A549 (cell line): ENCODE data around the gene B3GALT4. TPM values are rescaled to one million over a fixed set of nuclear protein-coding genes. Genes with fewer than 3 reads are reported as not detected.

Experiments
- ATAC-seq, 2 experiments: fragments of 200-7000 bp in 1 of 2; fragments of >200 bp in 1 of 2; cut with Nextera tagmentation in 1 of 2; cut with Tn5 transposase in 1 of 2; 3 replicates each; pipeline versions ENCODE4 v1.8.0 to v1.9.1; 2018 to 2020; ENCODE audit warnings: mild to moderate bottlenecking in 1 of 2, moderate library complexity in 1 of 2
- CTCF ChIA-PET: fragments of 300-600 bp; sonication (Branson Sonifier 250); formaldehyde crosslinking; extraction: SDS; loops from one replicate; lab custom pipeline; 2021; ENCODE audit warnings: antibody characterized with exemption, inconsistent platforms; lab: Yijun Ruan, JAX
- POLR2A ChIA-PET: fragments of 350-600 bp; formaldehyde crosslinking; extraction: SDS; loops from one replicate; lab custom pipeline; 2021; ENCODE audit warnings: antibody characterized with exemption, inconsistent platforms; lab: Yijun Ruan, JAX
- DNase-seq, 2 experiments: peaks; one replicate each; pipeline versions ENCODE4 v3.0.0 to v3.0.0-alpha.2; 2011 to 2016; ENCODE audit warnings: low read depth in 1 of 2, low spot score in 1 of 2
- FAIRE-seq: peaks from 2 replicates; lab custom pipeline; 2011; peaks lifted over from hg19 to GRCh38; lab: Jason Lieb, UNC
- H3K27ac ChIP-seq, 2 experiments: fragments of >200 bp; sonication (Bioruptor Twin); formaldehyde crosslinking; 3 replicates each; pipeline ENCODE4 v1.5.1; 2016 to 2017
- H3K4me1 ChIP-seq: fragments of >200 bp; sonication (Bioruptor Twin); formaldehyde crosslinking; 3 replicates; pipeline ENCODE4 v1.6.1; 2016
- H3K4me2 ChIP-seq: fragments of >200 bp; sonication (Bioruptor Twin); formaldehyde crosslinking; 3 replicates; pipeline ENCODE4 v1.6.1; 2016
- H3K4me3 ChIP-seq: fragments of >200 bp; sonication (Bioruptor Twin); formaldehyde crosslinking; 3 replicates; pipeline ENCODE4 v1.5.1; 2016
- H3K9me3 ChIP-seq: fragments of >200 bp; sonication (Bioruptor Twin); formaldehyde crosslinking; 3 replicates; pipeline ENCODE4 v1.6.1; 2016
- BCL3 ChIP-seq: fragments of >200 bp; sonication (Bioruptor Twin); formaldehyde crosslinking; IDR thresholded peaks from 3 replicates; pipeline ENCODE4 v1.6.1; 2016
- CHD2 ChIP-seq: fragments of 150-350 bp; IDR thresholded peaks from 2 replicates; pipeline ENCODE4 v1.6.1; 2014; ENCODE audit warnings: low read length; ENCODE audit not compliant: partially characterized antibody
- E2F6 ChIP-seq: IDR thresholded peaks from 2 replicates; pipeline ENCODE4 v1.6.1; 2012; ENCODE audit warnings: low read depth, borderline replicate concordance
- EHF ChIP-seq: fragments of 250-450 bp; sonication (Bioruptor Pico); IDR thresholded peaks from 2 replicates; pipeline ENCODE4 v1.5.0; 2020; ENCODE audit warnings: mild to moderate bottlenecking
- FOSB ChIP-seq: fragments of 250-450 bp; sonication (Bioruptor Pico); IDR thresholded peaks from 2 replicates; pipeline ENCODE4 v1.5.0; 2020; ENCODE audit warnings: mild to moderate bottlenecking, moderate library complexity
- FOSL2 ChIP-seq, 2 experiments: fragments of 450-650 bp in 1 of 2; fragments of >200 bp in 1 of 2; sonication (Bioruptor Twin) in 1 of 2; formaldehyde crosslinking; IDR thresholded peaks; 2 replicates each; pipeline versions ENCODE4 v1.5.0 to v1.6.1; 2016 to 2020; ENCODE audit warnings: mild to moderate bottlenecking in 1 of 2, moderate library complexity in 1 of 2
- FOXS1 ChIP-seq: fragments of 250-450 bp; sonication (Bioruptor Pico); IDR thresholded peaks from 2 replicates; pipeline ENCODE4 v1.5.0; 2020; ENCODE audit warnings: mild to moderate bottlenecking, moderate library complexity
- GATA3 ChIP-seq: IDR thresholded peaks from 2 replicates; pipeline ENCODE4 v1.6.1; 2012; ENCODE audit warnings: borderline replicate concordance
- HDAC2 ChIP-seq: fragments of 200-600 bp; sonication (generic); IDR thresholded peaks from 2 replicates; pipeline ENCODE4 v1.6.1; 2016
- HOXA7 ChIP-seq: fragments of 250-450 bp; sonication (Bioruptor Pico); IDR thresholded peaks from 2 replicates; pipeline ENCODE4 v1.5.0; 2020; ENCODE audit warnings: mild to moderate bottlenecking, moderate library complexity
- HOXB13 ChIP-seq: fragments of 250-450 bp; sonication (Bioruptor Pico); IDR thresholded peaks from 2 replicates; pipeline ENCODE4 v1.5.0; 2020; ENCODE audit warnings: low read depth, mild to moderate bottlenecking, moderate library complexity
- MAFK ChIP-seq: fragments of 450-650 bp; IDR thresholded peaks from 2 replicates; pipeline ENCODE4 v1.6.1; 2014; ENCODE audit not compliant: partially characterized antibody
- MAX ChIP-seq: IDR thresholded peaks from 2 replicates; pipeline ENCODE4 v1.6.1; 2012
- PBX3 ChIP-seq: IDR thresholded peaks from 2 replicates; pipeline ENCODE4 v1.6.1; 2012
- RARB ChIP-seq: fragments of 250-450 bp; sonication (Bioruptor Pico); IDR thresholded peaks from 2 replicates; pipeline ENCODE4 v1.8.0; 2021; ENCODE audit warnings: mild to moderate bottlenecking, moderate library complexity
- ZFP36 ChIP-seq: fragments of 450-650 bp; IDR thresholded peaks from 2 replicates; pipeline ENCODE4 v1.6.1; 2014; ENCODE audit warnings: borderline replicate concordance; ENCODE audit not compliant: partially characterized antibody
- ZNF302 ChIP-seq: fragments of 250-450 bp; sonication (Bioruptor Pico); IDR thresholded peaks from 2 replicates; pipeline ENCODE4 v1.9.0; 2021; ENCODE audit warnings: inconsistent platforms, mild to moderate bottlenecking, moderate library complexity
- ZSCAN20 ChIP-seq: fragments of 250-450 bp; sonication (Bioruptor Pico); IDR thresholded peaks from 2 replicates; pipeline ENCODE4 v1.8.0; 2022; ENCODE audit warnings: mild to moderate bottlenecking, moderate library complexity
- WGBS: methylation state at CpG from one replicate; pipeline ENCODE4 v1.1.6; 2017; ENCODE audit errors: missing lambda C conversion rate; 5-methylcytosine and 5-hydroxymethylcytosine counted together
- polyA plus RNA-seq, 4 experiments: library from polyadenylated mRNA; depleted of rRNA in 3 of 4; stranded (reverse); fragments of >200 nt; fragmentation: RNase III in 1 of 4; extraction: RNeasy Plus Mini Kit Qiagen cat#74134 plus additional on column Dnase treatment in 1 of 4; gene quantifications; 2 replicates in 3 of 4; 3 replicates in 1 of 4; pipeline ENCODE4 v1.2.3, GENCODE V29; 2011 to 2017
- TF ChIP-seq, protein P1 (sequence below): fragments of 450-650 bp; IDR thresholded peaks from 2 replicates; pipeline ENCODE4 v1.6.1; 2014; ENCODE audit warnings: antibody characterized with exemption
- TF ChIP-seq, protein P2 (sequence below): fragments of 250-450 bp; sonication (Bioruptor Pico); IDR thresholded peaks from 2 replicates; pipeline ENCODE4 v1.5.0; 2020; ENCODE audit warnings: low read depth, mild to moderate bottlenecking, moderate library complexity

Gene B3GALT4
- polyA plus RNA-seq, 2 of the 4 experiments (the other 2 are of a cell fraction): 0.27 to 0.54 TPM

DNA sequence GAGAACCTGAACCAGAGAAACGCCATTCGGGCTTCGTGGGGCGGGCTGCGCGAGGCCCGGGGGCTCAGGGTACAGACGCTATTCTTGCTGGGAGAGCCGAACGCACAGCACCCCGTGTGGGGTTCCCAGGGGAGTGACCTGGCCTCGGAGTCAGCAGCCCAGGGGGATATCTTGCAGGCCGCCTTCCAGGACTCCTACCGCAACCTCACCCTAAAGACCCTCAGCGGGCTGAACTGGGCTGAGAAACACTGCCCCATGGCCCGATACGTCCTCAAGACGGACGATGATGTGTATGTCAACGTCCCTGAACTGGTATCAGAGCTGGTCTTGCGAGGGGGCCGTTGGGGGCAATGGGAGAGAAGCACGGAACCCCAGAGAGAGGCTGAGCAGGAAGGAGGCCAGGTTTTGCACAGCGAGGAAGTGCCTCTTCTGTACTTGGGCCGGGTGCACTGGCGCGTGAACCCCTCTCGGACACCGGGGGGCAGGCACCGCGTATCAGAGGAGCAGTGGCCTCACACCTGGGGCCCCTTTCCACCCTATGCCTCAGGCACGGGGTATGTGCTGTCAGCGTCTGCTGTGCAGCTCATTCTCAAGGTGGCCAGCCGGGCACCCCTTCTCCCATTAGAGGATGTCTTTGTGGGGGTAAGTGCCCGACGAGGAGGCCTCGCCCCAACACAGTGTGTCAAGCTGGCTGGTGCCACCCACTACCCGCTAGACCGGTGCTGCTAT is 904 bp downstream of the B3GALT4 start:
- peak overlapping the region; percentile 91; the same call in 1 of the 3 replicates for H3K4me2 ChIP-seq
- H3K9me3 ChIP-seq: no peaks in the 10 kb centered on the region
- ChIA-PET CTCF (interaction anchor here (0.7 to 5.7 kb wide), 9 partner anchors 10 to 148 kb away, joined by 3 to 44 read pairs (median 6); partner anchors contain the start of genes PFDN6, RGL2 and WDR46), POLR2A (interaction anchor here (0.7 to 2.1 kb wide), 8 partner anchors 11 to 306 kb away, joined by 3 to 10 read pairs (median 4); partner anchors contain the start of genes PFDN6, RGL2, WDR46 and ZBTB22)
- no peak overlapping the region for H3K4me3 ChIP-seq
- peak; percentile 21 to 25; a peak in 4 of 6 replicates for ATAC-seq
- WGBS: 93% methylated on average over 9 of the region's 39 CpGs
- no peak for FAIRE-seq
- TF ChIP-seq PBX3 (peak; percentile 47; the same call in 1 of the 2 replicates), RARB (CRISPR knock-in tag) (no peak), E2F6 (no peak), ZNF302 (no peak)
- DNase-seq: peak in 1 of 2 experiments; percentile 33
- peak overlapping the region; percentile 68 to 97; a peak in 4 of 6 replicates for H3K27ac ChIP-seq
- H3K4me1 ChIP-seq: peaks cover 41% of the 10 kb centered on the region

- H3K4me3 ChIP-seq: no peak overlapping the region
- POLR2A ChIA-PET: interaction anchor here (0.9 to 1.6 kb wide), 3 partner anchors 21 to 306 kb away, joined by 3 to 6 read pairs (median 4); partner anchors contain the start of gene RGL2
- no peak overlapping the region for H3K27ac ChIP-seq
- no peaks in the 10 kb centered on the region for H3K9me3 ChIP-seq
- CTCF ChIA-PET: interaction anchor here (0.7 to 5.7 kb wide), 7 partner anchors 10 to 129 kb away, joined by 3 to 44 read pairs (median 6); partner anchors contain the start of genes PFDN6, RGL2 and WDR46
- no peak for FAIRE-seq
- TF ChIP-seq FOSL2 (IDR thresholded peaks at IDR 0.05) (no peak), FOSL2 (CRISPR knock-in tag; IDR thresholded peaks at IDR 0.05) (no peak), EHF (CRISPR knock-in tag) (no peak)
- TF ChIP-seq, all 56 proteins: peak for 0
- DNase-seq: no peak
- WGBS: 88% methylated on average over 8 of the region's 9 CpGs
- ATAC-seq: peak; percentile 2 to 11; a peak in 4 of 6 replicates
- peaks cover 40% of the 10 kb centered on the region for H3K4me1 ChIP-seq
- no peak overlapping the region for H3K4me2 ChIP-seq
These were observed 1.4 kb downstream of the B3GALT4 start for GRCh38 chr6:33278392-33278741.

DNA sequence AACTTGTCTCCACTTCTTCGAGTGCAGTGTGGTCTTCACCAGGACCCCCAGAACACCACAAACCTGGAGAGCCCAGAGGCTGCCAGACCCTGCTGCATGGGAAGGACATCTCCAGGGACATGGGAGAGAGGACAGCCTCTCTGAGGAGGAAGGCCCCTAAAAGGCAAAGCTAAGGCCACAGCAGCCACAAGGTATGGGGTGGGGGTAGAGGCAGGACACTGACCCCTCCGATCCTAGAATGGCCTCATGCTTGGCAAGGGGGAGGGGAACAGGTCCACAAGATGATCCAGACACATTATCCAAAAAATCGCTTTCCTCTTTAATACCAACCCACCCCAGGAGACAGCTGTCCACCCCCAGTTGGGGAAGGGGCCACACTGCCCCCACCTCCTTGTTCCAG is 1.9 kb downstream of the B3GALT4 start:
- POLR2A ChIA-PET: interaction anchor here (0.9 to 1.1 kb wide), 2 partner anchors 21 to 132 kb away, joined by 3 to 4 read pairs; partner anchors contain the start of gene RGL2
- TF ChIP-seq, protein P1, sequence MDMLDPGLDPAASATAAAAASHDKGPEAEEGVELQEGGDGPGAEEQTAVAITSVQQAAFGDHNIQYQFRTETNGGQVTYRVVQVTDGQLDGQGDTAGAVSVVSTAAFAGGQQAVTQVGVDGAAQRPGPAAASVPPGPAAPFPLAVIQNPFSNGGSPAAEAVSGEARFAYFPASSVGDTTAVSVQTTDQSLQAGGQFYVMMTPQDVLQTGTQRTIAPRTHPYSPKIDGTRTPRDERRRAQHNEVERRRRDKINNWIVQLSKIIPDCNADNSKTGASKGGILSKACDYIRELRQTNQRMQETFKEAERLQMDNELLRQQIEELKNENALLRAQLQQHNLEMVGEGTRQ: no peak
- no peak for TF ChIP-seq HDAC2
- no peak for TF ChIP-seq ZNF302
- no peak for TF ChIP-seq CHD2
- TF ChIP-seq MAFK: no peak
- no peak for TF ChIP-seq HOXB13 (CRISPR knock-in tag)
- TF ChIP-seq, protein P2, sequence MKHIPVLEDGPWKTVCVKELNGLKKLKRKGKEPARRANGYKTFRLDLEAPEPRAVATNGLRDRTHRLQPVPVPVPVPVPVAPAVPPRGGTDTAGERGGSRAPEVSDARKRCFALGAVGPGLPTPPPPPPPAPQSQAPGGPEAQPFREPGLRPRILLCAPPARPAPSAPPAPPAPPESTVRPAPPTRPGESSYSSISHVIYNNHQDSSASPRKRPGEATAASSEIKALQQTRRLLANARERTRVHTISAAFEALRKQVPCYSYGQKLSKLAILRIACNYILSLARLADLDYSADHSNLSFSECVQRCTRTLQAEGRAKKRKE: no peak
- TF ChIP-seq GATA3: no peak
- TF ChIP-seq FOXS1 (CRISPR knock-in tag): no peak
- no peak for TF ChIP-seq MAX
- no peak for TF ChIP-seq ZFP36
- TF ChIP-seq FOSB (CRISPR knock-in tag): no peak
- no peak for TF ChIP-seq BCL3
- TF ChIP-seq HOXA7 (CRISPR knock-in tag): no peak
- TF ChIP-seq PBX3: no peak
- no peak for TF ChIP-seq ZSCAN20 (CRISPR knock-in tag)
- TF ChIP-seq, all 56 proteins: peak for 0
- CTCF ChIA-PET: interaction anchor here (0.7 to 5.7 kb wide), 8 partner anchors 9 to 128 kb away, joined by 3 to 44 read pairs (median 8); partner anchors contain the start of genes PFDN6, RGL2 and WDR46
- H3K4me1 ChIP-seq: peaks cover 35% of the 10 kb centered on the region
- DNase-seq (no peak), FAIRE-seq (no peak), ATAC-seq (no peak)
- no peak overlapping the region for H3K4me2 ChIP-seq
- H3K9me3 ChIP-seq: no peaks in the 10 kb centered on the region
- 81% methylated on average over 3 of the region's 3 CpGs for WGBS
- H3K27ac ChIP-seq: no peak overlapping the region
- no peak overlapping the region for H3K4me3 ChIP-seq
